HepG2 (cell line): ENCODE results near the gene B4GALT7.

Experiments
- AHDC1 ChIP-seq: sonication (generic); formaldehyde crosslinking; IDR thresholded peaks from 2 replicates; pipeline ENCODE4 v1.5.1; 2020; ENCODE audit warnings: mild to moderate bottlenecking, missing genetic modification reagents, borderline replicate concordance
- ZNF12 ChIP-seq: sonication (generic); formaldehyde crosslinking; IDR thresholded peaks from 2 replicates; pipeline ENCODE4 v1.5.0; 2020; ENCODE audit warnings: missing genetic modification reagents
- ZNF670 ChIP-seq: sonication (generic); formaldehyde crosslinking; IDR thresholded peaks from 2 replicates; pipeline ENCODE4 v1.8.0; 2022; ENCODE audit warnings: mild to moderate bottlenecking, missing genetic modification reagents, borderline replicate concordance
- TF ChIP-seq, protein P1 (sequence below): IDR thresholded peaks from 2 replicates; pipeline ENCODE4 v1.6.1; 2012; ENCODE audit warnings: inconsistent platforms

DNA sequence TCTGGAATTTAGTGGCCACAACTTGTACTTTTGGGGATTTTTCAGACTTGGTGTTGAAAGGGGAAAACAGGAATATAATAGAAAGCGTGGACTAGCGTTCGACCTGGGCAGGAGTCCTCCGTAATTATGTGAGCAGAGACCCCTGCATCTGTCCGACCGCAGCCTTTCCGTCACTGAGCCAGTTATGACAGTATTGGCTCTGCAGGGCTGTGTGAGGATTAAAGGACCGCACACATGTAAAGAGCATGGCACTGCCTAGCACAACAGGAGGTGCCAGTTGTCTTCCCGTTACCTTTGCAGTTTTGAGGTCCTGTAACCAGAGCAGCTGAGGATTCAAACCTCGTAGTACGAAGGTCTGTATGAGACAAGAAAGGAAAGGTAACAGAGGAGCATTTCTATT lies 1.2 kb downstream of the B4GALT7 start:
- TF ChIP-seq ZNF670 (no peak), AHDC1 (CRISPR knock-in tag) (no peak), ZNF12 (CRISPR knock-in tag) (no peak)
- TF ChIP-seq, protein P1, sequence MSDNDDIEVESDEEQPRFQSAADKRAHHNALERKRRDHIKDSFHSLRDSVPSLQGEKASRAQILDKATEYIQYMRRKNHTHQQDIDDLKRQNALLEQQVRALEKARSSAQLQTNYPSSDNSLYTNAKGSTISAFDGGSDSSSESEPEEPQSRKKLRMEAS: no peak
